HepG2 (cell line): ENCODE results near the gene MATN1. TPM values are rescaled to one million over a fixed set of nuclear protein-coding genes. Genes with fewer than 3 reads are reported as not detected.

ENCODE experiments used
- ATAC-seq: fragments of 200-7000 bp; cut with Tn5 transposase; 3 replicates; pipeline ENCODE4 v1.9.1; 2020; ENCODE audit warnings: mild to moderate bottlenecking, moderate library complexity
- BruUV-seq: library from RNA; stranded (reverse); fragments of 400-500 nt; replicated peaks from 2 replicates; lab custom pipeline; 2021; lab: Mats Ljungman, UMichigan
- CTCF ChIA-PET: fragments of 300-600 bp; formaldehyde crosslinking; extraction: SDS; loops from one replicate; lab custom pipeline; 2021; ENCODE audit warnings: low total read pairs, inconsistent platforms, low intra/inter-chr PET ratio; lab: Yijun Ruan, JAX
- POLR2A ChIA-PET: fragments of 350-600 bp; sonication (Branson Sonifier 250); formaldehyde crosslinking; loops from one replicate; lab custom pipeline; 2020; ENCODE audit warnings: antibody characterized with exemption, inconsistent platforms; lab: Yijun Ruan, JAX
- DNase-seq: peaks from one replicate; pipeline ENCODE4 v3.0.0-alpha.2; 2015; ENCODE audit warnings: low spot score
- FAIRE-seq: peaks from 3 replicates; lab custom pipeline; 2011; peaks lifted over from hg19 to GRCh38; lab: Jason Lieb, UNC
- H2AFZ ChIP-seq: one replicate; pipeline ENCODE4 v1.6.1; 2011; ENCODE audit warnings: low read length, inconsistent platforms
- H3K27ac ChIP-seq: fragments of 300-600 bp; 3 replicates; pipeline ENCODE4 v1.8.0; 2011; ENCODE audit warnings: mixed run types, mild to moderate bottlenecking, mixed read lengths, low read length, inconsistent platforms; ENCODE audit not compliant: insufficient read depth; ENCODE audit errors: extremely low read length
- H3K27me3 ChIP-seq, 2 experiments: fragments of 200-600 bp in 1 of 2; 2 replicates in 1 of 2; 3 replicates in 1 of 2; pipeline versions ENCODE4 v1.6.0 to v1.8.0; 2011; ENCODE audit warnings: low read length in 2 of 2, mild to moderate bottlenecking in 2 of 2, moderate library complexity in 2 of 2, inconsistent platforms in 1 of 2; ENCODE audit not compliant: insufficient read depth in 2 of 2, control insufficient read depth in 1 of 2
- H3K36me3 ChIP-seq, 2 experiments: fragments of 200-600 bp in 1 of 2; replicated peaks in 1 of 2; 2 replicates in 1 of 2; 3 replicates in 1 of 2; pipeline versions ENCODE4 v1.5.1 to v1.8.0; 2011; ENCODE audit warnings: low read length in 2 of 2, inconsistent platforms in 1 of 2; ENCODE audit not compliant: insufficient read depth in 2 of 2, control insufficient read depth in 1 of 2
- H3K4me1 ChIP-seq: 2 replicates; pipeline ENCODE4 v1.5.1; 2012; ENCODE audit warnings: low read length, inconsistent platforms; ENCODE audit not compliant: insufficient read depth
- H3K4me2 ChIP-seq: 2 replicates; pipeline ENCODE4 v1.6.0; 2011; ENCODE audit warnings: low read depth, low read length, inconsistent platforms
- H3K4me3 ChIP-seq, 3 experiments: fragments of 200-600 bp in 1 of 3; sonication (generic), shearing (Covaris generic) in 1 of 3; replicated peaks in 1 of 3; 2 replicates each; pipeline ENCODE4 v1.5.1; 2011 to 2016; ENCODE audit warnings: low read length in 3 of 3, inconsistent platforms in 2 of 3, low read depth in 2 of 3, mild to moderate bottlenecking in 2 of 3, control low read depth in 1 of 3, mixed read lengths in 1 of 3; ENCODE audit not compliant: insufficient read depth in 1 of 3
- H3K79me2 ChIP-seq: one replicate; pipeline ENCODE4 v1.6.1; 2011; ENCODE audit warnings: low read length, inconsistent platforms; ENCODE audit not compliant: insufficient read depth
- H3K9ac ChIP-seq: 2 replicates; pipeline ENCODE4 v1.6.0; 2011; ENCODE audit warnings: mild to moderate bottlenecking, low read depth, low read length, inconsistent platforms; ENCODE audit not compliant: insufficient read depth
- H3K9me3 ChIP-seq: 2 replicates; pipeline ENCODE4 v1.5.1; 2012; ENCODE audit warnings: mild to moderate bottlenecking, low read length
- H4K20me1 ChIP-seq: 2 replicates; pipeline ENCODE4 v1.6.0; 2011; ENCODE audit warnings: inconsistent platforms, mild to moderate bottlenecking, low read length, moderate library complexity; ENCODE audit not compliant: insufficient read depth
- ARHGAP35 ChIP-seq: sonication (generic); formaldehyde crosslinking; IDR thresholded peaks from 2 replicates; pipeline ENCODE4 v1.9.0; 2022; ENCODE audit warnings: mild to moderate bottlenecking, inconsistent platforms, moderate library complexity, missing genetic modification reagents, borderline replicate concordance
- MED8 ChIP-seq: sonication (generic); formaldehyde crosslinking; IDR thresholded peaks from 2 replicates; pipeline ENCODE4 v1.8.1; 2023; ENCODE audit warnings: mild to moderate bottlenecking, missing genetic modification reagents; ENCODE audit not compliant: insufficient replicate concordance
- MEF2D ChIP-seq: sonication (generic); formaldehyde crosslinking; IDR thresholded peaks from 2 replicates; pipeline ENCODE4 v1.5.1; 2020; ENCODE audit warnings: mild to moderate bottlenecking, missing genetic modification reagents
- POLR2A ChIP-seq, 2 experiments: IDR thresholded peaks; 2 replicates each; pipeline ENCODE4 v1.6.1; 2011; ENCODE audit warnings: low read depth in 2 of 2, low read length in 2 of 2, mild to moderate bottlenecking in 1 of 2, moderate library complexity in 1 of 2; ENCODE audit not compliant: insufficient read depth in 1 of 2
- ZBTB37 ChIP-seq: sonication (generic); formaldehyde crosslinking; IDR thresholded peaks from 2 replicates; pipeline ENCODE4 v1.4.0; 2020; ENCODE audit warnings: mild to moderate bottlenecking, missing genetic modification reagents
- ZFP1 ChIP-seq: IDR thresholded peaks from 2 replicates; pipeline ENCODE4 v1.6.1; 2016
- ZNF160 ChIP-seq: sonication (generic); formaldehyde crosslinking; IDR thresholded peaks from 2 replicates; pipeline ENCODE4 v1.8.0; 2022; ENCODE audit warnings: mild to moderate bottlenecking, inconsistent platforms, missing genetic modification reagents
- ZNF337 ChIP-seq: sonication (generic); formaldehyde crosslinking; IDR thresholded peaks from 2 replicates; pipeline ENCODE4 v1.5.1; 2020; ENCODE audit warnings: missing genetic modification reagents, low read depth, mild to moderate bottlenecking, borderline replicate concordance
- ZNF614 ChIP-seq: IDR thresholded peaks from 2 replicates; pipeline ENCODE4 v1.6.1; 2018; ENCODE audit warnings: missing biosample characterization, missing genetic modification reagents, inconsistent platforms, borderline replicate concordance
- ZNF770 ChIP-seq: sonication (generic); formaldehyde crosslinking; IDR thresholded peaks from 2 replicates; pipeline ENCODE4 v1.5.0; 2020; ENCODE audit warnings: mild to moderate bottlenecking, missing genetic modification reagents
- WGBS: methylation state at CpG from one replicate; pipeline ENCODE4 v1.1.6; 2017; ENCODE audit warnings: low lambda C conversion rate; 5-methylcytosine and 5-hydroxymethylcytosine counted together
- in situ Hi-C: cut with HindIII; loops from 2 replicates; pipeline ENCODE4 v1.10.0; 2017; ENCODE audit warnings: low pct_unique_long_range_greater_than_20kb; ENCODE audit not compliant: extremely low pct_ligation_motif_present
- intact Hi-C: fragments of 100-400 bp; cut with micrococcal nuclease; formaldehyde crosslinking; loops from one replicate; pipeline ENCODE4 v1.10.0; 2022; ENCODE audit not compliant: unreplicated experiment
- polyA plus RNA-seq, 8 experiments: library from polyadenylated mRNA; depleted of rRNA in 3 of 8; stranded (reverse) in 7 of 8; unstranded in 1 of 8; fragments of >200 nt; fragmentation: Illumina TruSeq in 4 of 8; extraction: Trizol in 4 of 8; gene quantifications; 2 replicates each; pipeline versions ENCODE4 v1.2.1 to v1.2.3, GENCODE V29; 2011 to 2016; ENCODE audit warnings: low read depth in 4 of 8, missing spikeins in 1 of 8, mixed read lengths in 1 of 8; ENCODE audit not compliant: insufficient read depth in 1 of 8
- total RNA-seq, 5 experiments: library from RNA; depleted of rRNA; stranded (reverse); fragments of >200 nt; fragmentation: Illumina TruSeq; extraction: Trizol; gene quantifications; 2 replicates each; pipeline ENCODE4 v1.2.3, GENCODE V29; 2016; ENCODE audit warnings: low read depth in 1 of 5

The MATN1 gene
- total and polyA plus RNA-seq, 2 of the 13 experiments (the other 11 are each of a cell fraction or from before 2014, with no cell fraction given), result 0.04 to 0.05 TPM

GRCh38 chr1:30740251-30741238 lies 17.2 kb upstream of the MATN1 start (continued):
- TF ChIP-seq ZBTB37 (CRISPR knock-in tag) (no peak), ZNF160 (CRISPR knock-in tag) (no peak), ZNF614 (CRISPR knock-in tag) (no peak), ARHGAP35 (CRISPR knock-in tag) (no peak), ZNF770 (0 out of 2 replicates have a peak, but pooled peaks have one; percentile 22), ZNF337 (CRISPR knock-in tag) (no peak), POLR2A (IDR thresholded peaks at IDR 0.05; ENCODE audit: insufficient read depth in 1 of 2, low read depth in 2 of 2, low read length in 2 of 2) (peak in 1 of 2 experiments; percentile 47; a peak in 1 of 4 replicates)
- TF ChIP-seq, all 625 proteins: peak for 5

- no peaks in the 10 kb centered on the region for H3K36me3 ChIP-seq
- BruUV-seq, result no TSS peak
- FAIRE-seq (no peak), DNase-seq (no peak), ATAC-seq (no peak)
- H3K9me3 ChIP-seq, result no peaks in the 10 kb centered on the region
- ChIA-PET CTCF (no interaction called here), POLR2A (no interaction called here)
- in situ Hi-C loops (no loop called here), intact Hi-C loops (no loop called here)
- H3K9ac ChIP-seq, result peak overlapping the region; percentile 7; the same call in 1 of the 2 replicates
- no peaks in the 10 kb centered on the region for H3K27me3 ChIP-seq
- no peak overlapping the region for H3K27ac ChIP-seq
- peak overlapping the region in 1 of 3 experiments; percentile 39; a peak in 1 of 6 replicates for H3K4me3 ChIP-seq
- peaks cover 42% of the 10 kb centered on the region for H3K4me1 ChIP-seq
- WGBS, result 70% methylated on average over 2 of the region's 8 CpGs
- no peaks in the 10 kb centered on the region for H3K79me2 ChIP-seq
- no peak overlapping the region for H2AFZ ChIP-seq
- peak overlapping the region; percentile 64 for H3K4me2 ChIP-seq
- H4K20me1 ChIP-seq, result no peaks in the 10 kb centered on the region
- TF ChIP-seq MED8 (peak; percentile 23), ZFP1 (CRISPR knock-in tag) (no peak), MEF2D (no peak)
Observed at GRCh38 chr1:30739601-30740000, 16.2 kb upstream of the MATN1 start.
